ENCODE data around the gene PHF24.
A peak's percentile ranks its signal among the peaks of the same experiment; 100 is the strongest.

PHF24 gene

DNA sequence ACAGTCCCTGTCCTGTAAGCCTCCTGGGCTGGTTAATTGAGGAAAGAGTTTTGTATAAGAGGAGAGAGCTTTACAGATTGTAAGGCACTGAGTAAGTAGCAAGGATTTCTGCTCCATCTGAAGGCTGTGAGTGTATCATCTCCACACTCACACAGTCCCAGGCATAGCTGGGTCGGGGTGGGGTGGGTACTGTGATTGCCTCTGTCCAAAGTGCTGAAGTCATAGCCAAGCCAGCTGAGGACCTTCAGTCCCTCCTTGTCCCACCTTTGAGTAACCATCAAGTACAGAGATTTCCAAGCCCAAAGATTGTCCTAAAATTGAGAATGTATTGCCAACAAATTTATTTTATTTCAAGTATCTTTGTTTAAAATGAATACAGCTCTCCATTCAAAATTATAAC, 26.0 kb downstream of the PHF24 start:
- no peak for DNase-seq

- peak in 1 of 2 experiments; percentile 14 for DNase-seq
These were observed 27.3 kb downstream of the PHF24 start for GRCh38 chr9:34985311-34985899.

DNA sequence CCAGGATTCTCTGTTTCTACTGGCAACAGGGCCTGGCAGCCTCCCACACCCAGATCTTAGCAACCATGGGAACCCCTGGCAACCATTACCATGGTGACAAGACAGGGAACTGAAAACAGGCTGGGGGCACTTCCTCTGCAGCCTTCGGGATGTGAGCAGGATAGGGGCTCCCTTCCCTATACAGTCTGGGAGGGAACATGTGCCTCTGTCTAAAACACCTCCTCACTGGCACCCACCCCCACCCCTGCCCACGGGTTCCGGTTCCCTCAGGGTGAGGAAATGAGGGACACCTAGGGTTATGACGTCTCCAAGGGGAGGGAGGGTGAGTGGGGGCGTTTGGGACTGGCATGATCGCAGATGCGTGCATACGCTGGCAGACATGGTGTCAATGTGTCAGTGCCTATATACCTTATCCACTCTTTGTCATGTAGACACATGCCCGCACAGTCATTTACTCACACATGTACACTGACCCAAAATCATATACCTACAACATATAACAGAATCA, 28.5 kb downstream of the PHF24 start:
- DNase-seq = peak in 1 of 2 experiments; percentile 13

DNA sequence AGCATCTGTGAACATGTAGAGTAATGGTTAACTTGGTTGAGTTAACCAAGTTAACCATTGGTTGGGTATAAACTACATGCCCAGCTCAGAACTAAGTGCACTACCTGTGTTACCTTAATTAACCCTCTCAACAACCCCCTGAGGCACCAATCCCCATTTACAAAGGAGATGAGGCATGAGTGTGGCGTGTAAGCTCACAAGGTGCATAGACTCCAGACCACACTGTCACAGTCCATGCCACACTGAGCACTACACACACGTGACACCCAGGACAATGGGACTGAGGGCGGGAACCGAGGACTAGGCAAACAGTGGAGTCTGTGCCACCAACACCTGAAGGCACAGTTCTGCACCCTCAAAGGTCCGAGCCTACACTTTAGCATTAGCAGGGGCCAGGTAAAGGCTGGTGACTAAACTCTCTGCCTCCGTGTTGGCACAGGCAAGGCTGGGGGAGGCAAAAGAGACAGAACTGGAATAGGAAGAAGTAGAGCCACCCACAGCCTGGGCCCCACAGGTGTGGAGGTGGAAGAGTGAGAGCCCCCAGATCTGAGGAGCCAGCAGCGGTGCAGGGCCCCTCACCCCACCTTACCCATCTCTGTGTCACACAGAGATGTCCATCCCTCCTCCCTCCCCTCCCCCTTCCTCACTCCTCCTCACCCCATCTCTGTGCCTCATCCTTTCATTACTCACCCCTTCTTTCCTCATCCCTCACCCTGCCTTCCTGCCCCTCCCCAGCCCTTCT, 29.2 kb downstream of the PHF24 start:
- peak in 1 of 2 experiments; percentile 24 for DNase-seq

DNA sequence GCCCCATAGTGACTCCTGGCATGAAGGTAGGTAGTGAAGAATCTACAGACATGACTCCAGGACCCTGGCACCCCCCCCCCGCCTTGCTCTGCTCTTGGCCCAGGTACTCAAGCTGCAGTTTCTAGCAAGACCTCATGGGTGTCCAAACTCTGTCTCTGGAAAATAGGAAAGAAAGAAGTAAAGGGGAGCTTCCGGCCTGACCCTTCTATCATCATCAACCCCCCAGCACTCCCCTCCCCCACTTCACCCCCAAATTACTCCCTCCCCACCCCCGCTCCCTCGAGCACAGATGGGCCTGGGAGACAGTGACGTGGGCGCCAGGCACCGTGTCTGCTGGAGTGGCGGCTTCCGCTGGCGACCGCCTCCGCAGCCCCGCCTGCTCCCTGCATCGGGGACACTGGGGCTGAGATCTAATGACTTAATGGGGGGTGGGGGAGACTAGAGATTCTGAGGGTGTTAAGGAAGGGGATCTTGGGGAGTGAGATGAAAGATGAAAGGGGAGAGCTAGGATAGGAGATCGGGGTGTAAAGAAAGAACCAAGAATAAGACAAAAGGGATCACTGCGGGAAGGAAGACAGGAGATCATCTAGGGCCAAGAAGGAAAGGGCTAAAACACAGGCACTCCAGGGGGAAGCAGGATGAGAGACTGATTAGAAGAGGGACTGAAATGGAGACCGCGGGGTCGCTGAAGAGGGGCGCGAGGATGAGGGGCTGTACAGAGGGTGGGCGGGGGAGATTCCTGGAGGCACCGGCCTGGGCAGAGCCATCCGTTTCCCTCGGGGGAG, 30.3 kb downstream of the PHF24 start:
- DNase-seq = peak in 1 of 2 experiments; percentile 11

DNA sequence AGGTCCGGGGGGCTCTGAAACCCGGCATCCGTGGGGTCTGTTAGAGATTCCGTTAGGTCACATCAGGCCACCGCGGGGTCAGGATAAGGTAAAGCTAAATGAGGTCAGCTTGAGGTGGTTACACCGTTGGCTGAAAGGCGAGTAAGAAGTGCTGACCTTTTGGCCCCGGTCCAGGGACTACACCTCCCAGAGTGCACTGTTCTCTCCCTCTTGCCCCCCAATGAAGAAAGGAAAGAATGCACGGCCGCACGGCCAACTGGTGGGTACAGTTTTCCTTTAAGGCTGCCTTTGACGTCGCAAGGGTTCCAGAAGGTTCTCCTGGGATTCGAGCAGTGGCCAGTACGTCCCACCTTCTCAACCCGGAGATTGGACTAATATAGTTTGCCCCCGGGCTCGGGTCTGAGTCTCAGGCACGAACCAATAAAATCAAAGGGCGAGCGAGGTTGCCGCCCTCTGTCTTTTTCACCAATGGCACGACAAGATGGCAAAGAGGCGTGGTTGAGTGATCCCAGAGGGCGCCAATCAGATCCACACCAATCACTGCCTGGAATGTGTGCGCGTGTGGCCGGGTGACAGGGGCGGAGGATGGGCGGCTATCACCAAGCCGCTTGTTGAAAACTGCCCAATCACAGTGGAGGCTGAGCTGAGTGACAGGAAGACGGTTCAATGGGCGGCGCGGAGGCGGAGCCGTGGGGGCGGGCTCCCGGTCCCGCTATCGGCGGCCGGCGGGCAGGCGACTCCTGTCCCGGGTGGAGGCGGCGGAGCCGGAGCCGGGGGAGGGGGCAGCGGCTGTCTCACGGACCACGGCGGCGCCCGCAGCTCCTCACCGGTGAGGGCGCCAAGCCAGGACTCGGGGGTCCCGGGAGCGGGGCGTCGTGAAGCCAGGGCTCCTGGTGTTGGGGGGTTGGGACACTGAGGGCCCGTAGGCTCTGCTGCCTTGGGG, 31.2 kb downstream of the PHF24 start, which contains the start of gene DNAJB5:
DNAJB5 (plus strand) TSS at position 743 of the 943 bp plus-strand sequence. CDS start 886 bp downstream, outside the sequence.
- peak; percentile 93 to 94 for DNase-seq

- DNase-seq = peak in 1 of 2 experiments; percentile 17
These were observed 32.0 kb downstream of the PHF24 start for GRCh38 chr9:34989946-34990635.

DNA sequence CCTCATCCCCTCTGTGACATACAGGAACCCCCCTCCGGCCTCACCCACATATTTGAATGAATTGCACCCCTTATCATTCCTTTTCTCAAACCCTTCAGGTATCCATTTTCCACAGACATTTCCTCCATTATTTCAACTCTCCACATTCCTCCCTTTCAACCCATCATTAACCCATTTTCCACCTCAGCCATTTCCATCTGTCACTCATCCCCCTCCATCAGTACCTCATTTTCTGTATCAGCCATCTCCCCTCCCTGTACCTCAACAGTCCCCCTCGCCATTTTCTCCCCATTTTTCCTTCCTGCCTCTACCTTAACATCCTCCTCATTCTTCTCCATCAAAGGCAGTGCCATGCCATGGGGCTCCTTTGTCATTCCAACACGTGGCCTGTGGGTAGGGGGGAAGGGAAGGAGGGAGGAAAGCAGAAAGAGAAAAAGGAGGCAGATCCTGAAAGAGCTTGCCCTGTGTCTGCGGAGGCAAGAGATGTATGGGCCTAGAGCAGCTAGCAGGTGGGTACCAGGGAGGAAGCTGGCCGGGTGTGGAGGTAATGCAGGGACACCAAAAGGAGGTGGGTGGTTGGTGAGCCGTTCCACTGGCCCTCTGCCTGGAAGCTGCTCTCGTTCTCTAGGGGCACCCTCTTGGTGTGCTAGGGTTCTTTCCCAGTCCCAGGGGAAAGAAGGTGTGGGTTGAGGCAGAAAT, 33.0 kb downstream of the PHF24 start:
- DNase-seq = no peak

DNA sequence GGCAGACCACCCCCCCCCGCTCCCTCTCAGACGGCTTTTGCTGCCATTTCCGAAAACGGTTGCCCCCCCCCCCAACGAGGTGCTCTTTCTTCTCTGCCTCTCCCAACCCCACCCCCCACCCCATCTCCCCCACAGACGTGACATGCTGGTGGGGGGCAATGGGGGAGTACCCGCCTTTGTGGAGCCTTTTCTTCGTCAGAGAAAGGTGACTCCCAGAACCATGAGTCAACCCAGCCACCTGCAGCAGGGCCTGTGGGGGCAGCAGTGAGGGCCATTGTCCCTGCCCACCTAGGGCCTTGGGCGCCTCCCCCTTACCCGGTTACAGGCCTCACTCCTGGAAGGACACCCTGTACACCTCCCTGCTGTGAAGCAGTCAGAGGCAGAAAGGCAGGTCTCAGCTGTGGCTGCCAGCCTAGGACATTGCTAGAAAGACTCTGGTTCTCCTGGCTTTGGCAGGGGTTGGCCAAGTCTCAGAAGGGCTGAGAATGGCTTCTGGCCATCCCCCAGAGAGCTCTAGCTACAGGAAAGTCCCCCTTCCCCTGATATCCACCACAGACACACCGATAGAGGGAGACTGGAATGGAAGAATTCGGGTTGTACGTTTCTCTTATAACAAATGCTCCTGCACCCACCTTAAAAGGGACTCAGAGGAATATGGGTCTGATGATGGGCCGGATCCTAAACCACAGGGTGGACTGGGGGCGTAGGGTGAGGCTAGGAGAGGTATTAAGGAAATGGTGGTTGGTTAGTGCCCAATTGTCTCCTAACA, 33.7 kb downstream of the PHF24 start:
- DNase-seq = no peak

- DNase-seq = no peak
These were observed 34.4 kb downstream of the PHF24 start for GRCh38 chr9:34992376-34992951.

- peak in 1 of 2 experiments; percentile 23 for DNase-seq
These were observed 35.6 kb downstream of the PHF24 start for GRCh38 chr9:34993502-34994259.

DNA sequence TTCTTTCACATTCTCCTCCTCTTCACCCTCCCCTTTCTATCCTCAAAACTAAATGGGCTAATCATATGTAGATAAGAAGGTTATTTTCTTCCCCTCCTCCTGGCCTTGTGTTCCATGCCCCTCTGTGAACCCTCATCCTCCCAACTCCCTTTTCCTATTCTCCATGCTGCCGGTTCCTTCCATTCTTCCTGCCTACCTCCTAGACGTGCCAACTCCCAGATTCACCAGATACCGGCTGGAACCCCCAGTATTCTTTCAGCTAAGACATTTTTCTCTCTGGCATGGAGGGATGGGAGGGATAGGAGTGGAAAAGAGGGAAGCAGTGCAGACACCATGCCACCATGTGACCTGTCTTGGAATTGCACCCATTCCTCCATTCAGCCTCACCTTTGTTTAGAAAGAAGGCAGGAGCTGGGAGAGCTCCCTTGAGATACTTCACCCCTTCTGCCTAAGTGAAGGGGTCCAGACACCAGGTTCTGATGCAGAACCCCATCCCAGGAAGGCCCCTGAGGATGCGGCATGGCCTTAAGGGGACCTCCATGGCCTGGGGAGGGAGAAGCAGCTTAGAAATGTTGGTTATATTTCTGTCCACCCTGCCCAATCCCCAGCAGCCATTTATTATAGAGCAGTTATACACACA, 36.3 kb downstream of the PHF24 start:
- DNase-seq = peak in 1 of 2 experiments; percentile 19

- no peak for DNase-seq
These were observed 37.0 kb downstream of the PHF24 start for GRCh38 chr9:34994900-34995669.

GRCh38 chr9:34995670-34996060, 37.6 kb downstream of the PHF24 start:
- DNase-seq = no peak

DNA sequence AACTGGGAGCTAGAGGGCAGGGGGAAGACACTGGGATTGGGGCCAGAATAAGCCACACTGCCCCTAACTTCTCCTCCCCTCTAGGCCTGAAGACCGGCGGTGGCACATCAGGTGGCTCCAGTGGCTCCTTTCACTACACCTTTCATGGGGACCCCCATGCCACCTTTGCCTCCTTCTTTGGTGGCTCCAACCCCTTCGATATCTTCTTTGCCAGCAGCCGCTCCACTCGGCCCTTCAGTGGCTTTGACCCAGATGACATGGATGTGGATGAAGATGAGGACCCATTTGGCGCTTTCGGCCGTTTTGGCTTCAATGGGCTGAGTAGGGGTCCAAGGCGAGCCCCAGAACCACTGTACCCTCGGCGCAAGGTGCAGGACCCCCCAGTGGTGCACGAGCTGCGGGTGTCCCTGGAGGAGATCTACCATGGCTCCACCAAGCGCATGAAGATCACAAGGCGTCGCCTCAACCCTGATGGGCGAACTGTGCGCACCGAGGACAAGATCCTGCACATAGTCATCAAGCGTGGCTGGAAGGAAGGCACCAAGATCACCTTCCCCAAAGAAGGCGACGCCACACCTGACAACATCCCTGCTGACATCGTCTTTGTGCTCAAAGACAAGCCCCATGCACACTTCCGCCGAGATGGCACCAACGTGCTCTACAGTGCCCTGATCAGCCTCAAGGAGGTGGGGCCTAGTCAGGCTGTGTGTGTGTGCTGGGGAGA, 38.3 kb downstream of the PHF24 start:
- DNase-seq = no peak

- no peak for DNase-seq
These were observed 38.8 kb downstream of the PHF24 start for GRCh38 chr9:34996905-34997279.

DNA sequence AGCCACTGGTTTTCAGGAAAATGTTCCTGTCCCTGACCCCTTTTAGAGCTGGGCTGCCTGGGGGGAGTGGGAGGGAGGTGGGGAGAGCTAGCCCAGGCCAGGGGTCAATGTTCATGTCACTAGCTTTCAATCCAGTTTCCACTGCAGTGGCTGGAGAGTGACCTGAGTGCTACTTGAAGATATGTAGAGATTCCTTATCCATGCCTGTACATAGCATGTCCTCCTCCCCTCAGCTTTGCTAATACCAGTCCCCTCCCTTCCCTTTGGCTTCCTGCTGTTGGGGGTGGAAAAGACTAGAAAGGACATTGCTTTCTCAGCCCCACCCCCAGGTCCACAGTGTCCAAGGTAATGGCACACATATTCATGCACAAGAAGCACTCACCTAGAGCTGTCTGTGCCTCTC, 39.3 kb downstream of the PHF24 start:
- no peak for DNase-seq

Measured in SHP77 (cell line).